IMR-90 (cell line): ENCODE data around the gene CLIC4.

Experiments
- BHLHE40 ChIP-seq: fragments of 150-350 bp; IDR thresholded peaks from 2 replicates; pipeline ENCODE4 v1.6.1; 2016; ENCODE audit warnings: mild to moderate bottlenecking, low read depth, low read length
- CTCF ChIP-seq: conservative IDR thresholded peaks from 2 replicates; pipeline ENCODE4 v1.5.1; 2012; ENCODE audit warnings: mild to moderate bottlenecking, low read depth, low read length, improper control_type of control experiment
- NFE2L2 ChIP-seq: fragments of 150-350 bp; IDR thresholded peaks from 2 replicates; pipeline ENCODE4 v1.6.1; 2016; ENCODE audit warnings: low read depth, mild to moderate bottlenecking, low read length
- POLR2A ChIP-seq: IDR thresholded peaks from 2 replicates; pipeline ENCODE4 v1.6.1; 2012; ENCODE audit warnings: mild to moderate bottlenecking, low read depth, low read length
- RFX5 ChIP-seq: IDR thresholded peaks from 2 replicates; pipeline ENCODE4 v1.8.0; 2012; ENCODE audit warnings: low read depth, mild to moderate bottlenecking, low read length, moderate library complexity
- USF2 ChIP-seq: fragments of 150-350 bp; IDR thresholded peaks from 2 replicates; pipeline ENCODE4 v1.6.1; 2017; ENCODE audit warnings: mild to moderate bottlenecking, antibody characterized with exemption, low read length, low read depth

GRCh38 chr1:24752305-24752704 is 7.1 kb downstream of the CLIC4 start:
- TF ChIP-seq CTCF: no peak
- TF ChIP-seq RFX5: no peak
- no peak for TF ChIP-seq POLR2A
- TF ChIP-seq BHLHE40: no peak
- TF ChIP-seq NFE2L2: no peak
- TF ChIP-seq USF2: no peak
